H9 (cell line): Measurements from ENCODE around the gene CDH4. TPM values are rescaled to one million over a fixed set of nuclear protein-coding genes. Genes with fewer than 3 reads are reported as not detected.

Experiments used
- DNase-seq: peaks from one replicate; pipeline ENCODE4 v3.0.0-alpha.2; 2017
- H2AFZ ChIP-seq: one replicate; pipeline ENCODE4 v1.6.1; 2013; ENCODE audit warnings: mild to moderate bottlenecking, low read length, control low read depth, moderate library complexity
- H2AK5ac ChIP-seq: 2 replicates; pipeline ENCODE4 v1.6.1; 2013; ENCODE audit warnings: low read length, control low read depth, mixed read lengths; ENCODE audit not compliant: insufficient read length
- H2BK120ac ChIP-seq: one replicate; pipeline ENCODE4 v1.6.1; 2013; ENCODE audit warnings: low read depth, mild to moderate bottlenecking, low read length, control low read depth, inconsistent platforms; ENCODE audit not compliant: poor library complexity, severe bottlenecking
- H2BK12ac ChIP-seq: 2 replicates; pipeline ENCODE4 v1.6.1; 2013; ENCODE audit warnings: low read length, control low read depth, mixed read lengths, low read depth; ENCODE audit not compliant: insufficient read length
- H2BK15ac ChIP-seq: 2 replicates; pipeline ENCODE4 v1.6.1; 2013; ENCODE audit warnings: low read depth, low read length, control low read depth
- H2BK20ac ChIP-seq: one replicate; pipeline ENCODE4 v1.6.1; 2013; ENCODE audit warnings: low read depth, mild to moderate bottlenecking, low read length, control low read depth, inconsistent platforms; ENCODE audit not compliant: poor library complexity, severe bottlenecking
- H2BK5ac ChIP-seq: 2 replicates; pipeline ENCODE4 v1.6.1; 2013; ENCODE audit warnings: low read length, control low read depth, mixed read lengths; ENCODE audit not compliant: insufficient read length
- H3K14ac ChIP-seq: 2 replicates; pipeline ENCODE4 v1.6.1; 2013; ENCODE audit warnings: low read length, control low read depth; ENCODE audit not compliant: insufficient read depth
- H3K18ac ChIP-seq: 2 replicates; pipeline ENCODE4 v1.6.1; 2013; ENCODE audit warnings: low read depth, mild to moderate bottlenecking, mixed read lengths, low read length, control low read depth; ENCODE audit not compliant: insufficient read length
- H3K23ac ChIP-seq: 2 replicates; pipeline ENCODE4 v1.6.1; 2013; ENCODE audit warnings: low read length, control low read depth, mixed read lengths, low read depth; ENCODE audit not compliant: insufficient read length
- H3K23me2 ChIP-seq: 2 replicates; pipeline ENCODE4 v1.6.1; 2013; ENCODE audit warnings: low read depth, mild to moderate bottlenecking, mixed read lengths, low read length, control low read depth; ENCODE audit not compliant: insufficient read length, poor library complexity, severe bottlenecking
- H3K27ac ChIP-seq: 2 replicates; pipeline ENCODE4 v1.5.1; 2013; ENCODE audit warnings: low read length, control low read depth, mixed read lengths, low read depth; ENCODE audit not compliant: insufficient read length
- H3K27me3 ChIP-seq: 2 replicates; pipeline ENCODE4 v1.6.1; 2013; ENCODE audit warnings: low read length, control low read depth, inconsistent platforms; ENCODE audit not compliant: insufficient read depth
- H3K4ac ChIP-seq: 2 replicates; pipeline ENCODE4 v1.6.1; 2013; ENCODE audit warnings: low read depth, mild to moderate bottlenecking, control low read depth, inconsistent platforms, low read length, moderate library complexity
- H3K4me1 ChIP-seq: 2 replicates; pipeline ENCODE4 v1.6.1; 2013; ENCODE audit warnings: low read length, control low read depth, inconsistent platforms; ENCODE audit not compliant: insufficient read depth
- H3K4me2 ChIP-seq: 2 replicates; pipeline ENCODE4 v1.6.1; 2013; ENCODE audit warnings: low read length, control low read depth, mixed read lengths; ENCODE audit not compliant: insufficient read length, insufficient read depth
- H3K56ac ChIP-seq: 2 replicates; pipeline ENCODE4 v1.6.1; 2013; ENCODE audit warnings: low read depth, mild to moderate bottlenecking, mixed read lengths, low read length, control low read depth; ENCODE audit not compliant: insufficient read length
- H3K79me1 ChIP-seq: 2 replicates; pipeline ENCODE4 v1.6.1; 2013; ENCODE audit warnings: low read depth, mild to moderate bottlenecking, moderate library complexity, low read length, control low read depth, inconsistent platforms; ENCODE audit not compliant: insufficient read depth, poor library complexity, severe bottlenecking
- H3K79me2 ChIP-seq: 2 replicates; pipeline ENCODE4 v1.6.1; 2013; ENCODE audit warnings: low read length, control low read depth, inconsistent platforms; ENCODE audit not compliant: insufficient read depth
- H3K9ac ChIP-seq: 2 replicates; pipeline ENCODE4 v1.6.1; 2013; ENCODE audit warnings: low read length, control low read depth, mixed read lengths; ENCODE audit not compliant: insufficient read length; ENCODE audit errors: extremely low read depth
- H3K9me3 ChIP-seq: one replicate; pipeline ENCODE4 v1.6.1; 2013; ENCODE audit warnings: low read depth, low read length, inconsistent platforms; ENCODE audit not compliant: control insufficient read depth
- H3T11ph ChIP-seq: one replicate; pipeline ENCODE4 v1.6.1; 2013; ENCODE audit warnings: mild to moderate bottlenecking, low read length, control low read depth, inconsistent platforms
- H4K20me1 ChIP-seq: one replicate; pipeline ENCODE4 v1.6.1; 2013; ENCODE audit not compliant: control insufficient read depth, insufficient read length, insufficient read depth
- H4K5ac ChIP-seq: 2 replicates; pipeline ENCODE4 v1.6.1; 2013; ENCODE audit warnings: low read depth, mild to moderate bottlenecking, mixed read lengths, low read length, control low read depth; ENCODE audit not compliant: insufficient read length
- H4K8ac ChIP-seq: replicated peaks from 2 replicates; pipeline ENCODE4 v1.6.1; 2013; ENCODE audit warnings: low read length, control low read depth, mixed read lengths, low read depth; ENCODE audit not compliant: insufficient read length
- H4K91ac ChIP-seq: 2 replicates; pipeline ENCODE4 v1.6.1; 2013; ENCODE audit warnings: low read depth, mild to moderate bottlenecking, moderate library complexity, mixed read lengths, low read length, control low read depth; ENCODE audit not compliant: insufficient read length
- H3K27ac Mint-ChIP-seq, 3 experiments: 2 replicates in 2 of 3; 3 replicates in 1 of 3; pipeline ENCODE4 v1.8.0; 2020 to 2021; ENCODE audit warnings: mixed read lengths in 3 of 3, mild to moderate bottlenecking in 1 of 3, moderate library complexity in 1 of 3
- H3K27me3 Mint-ChIP-seq: 2 replicates; pipeline ENCODE4 v1.8.0; 2021; ENCODE audit warnings: low read depth, mild to moderate bottlenecking, moderate library complexity, mixed read lengths
- H3K36me3 Mint-ChIP-seq, 3 experiments: 2 replicates in 2 of 3; 3 replicates in 1 of 3; pipeline ENCODE4 v1.8.0; 2020 to 2021; ENCODE audit warnings: low read depth in 3 of 3, mixed read lengths in 3 of 3; ENCODE audit not compliant: insufficient read depth in 1 of 3
- H3K4me1 Mint-ChIP-seq, 2 experiments: 2 replicates each; pipeline ENCODE4 v1.8.0; 2020; ENCODE audit warnings: mixed read lengths in 2 of 2
- H3K4me3 Mint-ChIP-seq, 2 experiments: 2 replicates in 1 of 2; 3 replicates in 1 of 2; pipeline ENCODE4 v1.8.0; 2020 to 2021; ENCODE audit warnings: mild to moderate bottlenecking in 2 of 2, mixed read lengths in 2 of 2, moderate library complexity in 1 of 2
- H3K9me3 Mint-ChIP-seq, 2 experiments: 2 replicates in 1 of 2; 3 replicates in 1 of 2; pipeline ENCODE4 v1.8.0; 2020; ENCODE audit warnings: mild to moderate bottlenecking in 2 of 2, mixed read lengths in 2 of 2, moderate library complexity in 1 of 2
- WGBS: extraction: QIAGEN DNeasy Blood & Tissue Kit; methylation state at CpG from one replicate; pipeline ENCODE4 v1.1.7; 2013; ENCODE audit warnings: missing lambda C conversion rate, low lambda C conversion rate, mixed read lengths; ENCODE audit not compliant: insufficient read length; ENCODE audit errors: extremely low coverage; 5-methylcytosine and 5-hydroxymethylcytosine counted together
- total RNA-seq: library from RNA; stranded (reverse); gene quantifications from 2 replicates; pipeline ENCODE4 v1.2.1, GENCODE V29; 2021
- TF ChIP-seq, protein P1 (sequence below): fragments of 200-600 bp; sonication (generic); conservative IDR thresholded peaks from 3 replicates; pipeline ENCODE4 v1.8.0; 2021; ENCODE audit warnings: antibody characterized with exemption, mild to moderate bottlenecking

CDH4 gene
- total RNA-seq, 1 experiment from 2014 or later = 3.0 TPM

DNA sequence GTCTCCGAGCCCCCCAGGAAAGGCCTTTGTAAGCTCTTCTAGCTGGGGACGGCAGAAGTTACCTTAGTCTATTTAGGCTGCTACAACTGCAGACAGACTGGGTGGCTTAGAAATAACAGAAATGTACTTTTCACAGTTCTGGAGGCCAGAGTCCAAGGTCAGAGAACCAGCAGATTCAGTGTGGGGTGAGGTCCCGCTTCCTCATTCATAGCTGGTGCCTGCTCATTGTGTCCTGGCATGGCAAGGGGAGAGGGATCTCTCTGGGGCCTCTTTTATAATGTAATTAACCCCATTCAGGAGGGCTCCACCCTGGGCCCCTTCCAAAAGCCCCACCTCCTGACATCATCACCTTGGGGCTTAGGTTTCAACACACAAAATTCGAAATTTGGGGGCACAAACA, 315.1 kb downstream of the CDH4 start:
- Histone ChIP-seq H3K27me3 (peaks cover 3% of the 10 kb centered on the region; the same call in 1 of the 2 replicates), H2BK12ac (no peak overlapping the region), H3K4me2 (no peak overlapping the region), H3T11ph (no peak overlapping the region), H3K23ac (no peak overlapping the region), H2AK5ac (no peak overlapping the region), H3K23me2 (no peaks in the 10 kb centered on the region), H3K4ac (no peak overlapping the region), H4K91ac (no peak overlapping the region), H3K79me1 (no peaks in the 10 kb centered on the region), H2BK20ac (no peak overlapping the region), H3K56ac (no peak overlapping the region), H2BK5ac (no peak overlapping the region), H2BK15ac (no peak overlapping the region), H3K14ac (no peak overlapping the region), H3K9me3 (no peaks in the 10 kb centered on the region), H2BK120ac (no peak overlapping the region), H3K27ac (no peak overlapping the region), H4K20me1 (no peaks in the 10 kb centered on the region), H4K5ac (no peak overlapping the region), H2AFZ (no peak overlapping the region), H4K8ac (no peak overlapping the region), H3K79me2 (no peaks in the 10 kb centered on the region), H3K4me1 (peaks cover 6% of the 10 kb centered on the region; the same call in 1 of the 2 replicates), H3K9ac (no peak overlapping the region), H3K18ac (no peak overlapping the region)
- TF ChIP-seq, protein P1, sequence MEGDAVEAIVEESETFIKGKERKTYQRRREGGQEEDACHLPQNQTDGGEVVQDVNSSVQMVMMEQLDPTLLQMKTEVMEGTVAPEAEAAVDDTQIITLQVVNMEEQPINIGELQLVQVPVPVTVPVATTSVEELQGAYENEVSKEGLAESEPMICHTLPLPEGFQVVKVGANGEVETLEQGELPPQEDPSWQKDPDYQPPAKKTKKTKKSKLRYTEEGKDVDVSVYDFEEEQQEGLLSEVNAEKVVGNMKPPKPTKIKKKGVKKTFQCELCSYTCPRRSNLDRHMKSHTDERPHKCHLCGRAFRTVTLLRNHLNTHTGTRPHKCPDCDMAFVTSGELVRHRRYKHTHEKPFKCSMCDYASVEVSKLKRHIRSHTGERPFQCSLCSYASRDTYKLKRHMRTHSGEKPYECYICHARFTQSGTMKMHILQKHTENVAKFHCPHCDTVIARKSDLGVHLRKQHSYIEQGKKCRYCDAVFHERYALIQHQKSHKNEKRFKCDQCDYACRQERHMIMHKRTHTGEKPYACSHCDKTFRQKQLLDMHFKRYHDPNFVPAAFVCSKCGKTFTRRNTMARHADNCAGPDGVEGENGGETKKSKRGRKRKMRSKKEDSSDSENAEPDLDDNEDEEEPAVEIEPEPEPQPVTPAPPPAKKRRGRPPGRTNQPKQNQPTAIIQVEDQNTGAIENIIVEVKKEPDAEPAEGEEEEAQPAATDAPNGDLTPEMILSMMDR = no peak
- Mint-ChIP-seq H3K4me3 (no peak overlapping the region; a peak in 1 of 5 replicates), H3K36me3 (peaks cover 0 to 6% (median 2%) of the 10 kb centered on the region in 3 experiments; a peak in 2 of 7 replicates), H3K27me3 (peaks cover 33% of the 10 kb centered on the region), H3K9me3 (peaks cover 3 to 5% of the 10 kb centered on the region in 2 experiments; a peak in 3 of 5 replicates), H3K27ac (peak overlapping the region in 2 of 3 experiments; percentile 72 to 73; a peak in 3 of 7 replicates), H3K4me1 (peaks cover 45 to 49% of the 10 kb centered on the region in 2 experiments)
- no CpG with 5 or more reads among the region's 4 CpGs for WGBS
- DNase-seq = no peak
